Tibial nerve (tissue), 4 donors: ENCODE measurements around the gene EFNA5.

Source experiments
- EP300 ChIP-seq, 2 donors: sonication (generic); formaldehyde crosslinking; IDR thresholded peaks; one replicate each; pipeline ENCODE4 v1.6.1; 2017; ENCODE audit warnings: antibody characterized with exemption in 2 of 2, mild to moderate bottlenecking in 1 of 2
- POLR2A ChIP-seq, 2 donors: fragments of 450-650 bp; IDR thresholded peaks; one replicate each; pipeline ENCODE4 v1.6.1; 2017; ENCODE audit warnings: antibody characterized with exemption in 2 of 2, mild to moderate bottlenecking in 2 of 2, moderate library complexity in 2 of 2
- TF ChIP-seq, protein P1 (sequence below), 5 experiments: fragments of 200-600 bp in 3 of 5; fragments of 450-650 bp in 2 of 5; sonication (generic) in 3 of 5; IDR thresholded peaks; one replicate each; pipeline ENCODE4 v1.5.1; 2016 to 2019; ENCODE audit warnings: antibody characterized with exemption in 5 of 5, mild to moderate bottlenecking in 3 of 5, moderate library complexity in 2 of 5

DNA sequence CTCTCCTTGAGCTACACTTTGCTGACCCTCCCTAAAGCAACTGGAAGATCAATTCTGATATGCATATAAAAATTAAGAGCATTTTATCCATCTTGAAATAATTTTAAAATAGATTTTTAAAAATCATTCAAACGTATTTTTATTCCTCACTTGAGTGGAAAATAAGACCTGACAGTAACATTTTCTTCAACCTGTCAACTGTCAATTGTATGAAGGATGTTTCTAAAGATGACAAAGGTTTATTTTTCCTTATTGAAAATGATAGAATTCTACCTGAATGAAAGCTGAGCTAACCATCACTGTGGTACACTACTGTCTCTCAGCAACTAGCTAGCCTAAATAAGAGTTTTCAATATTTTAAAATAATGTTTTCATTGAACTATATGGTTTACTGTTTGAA, 7.0 kb downstream of the EFNA5 start:
- TF ChIP-seq POLR2A (IDR thresholded peaks at IDR 0.05) (no peak), EP300 (IDR thresholded peaks at IDR 0.05) (no peak)
- TF ChIP-seq, protein P1, sequence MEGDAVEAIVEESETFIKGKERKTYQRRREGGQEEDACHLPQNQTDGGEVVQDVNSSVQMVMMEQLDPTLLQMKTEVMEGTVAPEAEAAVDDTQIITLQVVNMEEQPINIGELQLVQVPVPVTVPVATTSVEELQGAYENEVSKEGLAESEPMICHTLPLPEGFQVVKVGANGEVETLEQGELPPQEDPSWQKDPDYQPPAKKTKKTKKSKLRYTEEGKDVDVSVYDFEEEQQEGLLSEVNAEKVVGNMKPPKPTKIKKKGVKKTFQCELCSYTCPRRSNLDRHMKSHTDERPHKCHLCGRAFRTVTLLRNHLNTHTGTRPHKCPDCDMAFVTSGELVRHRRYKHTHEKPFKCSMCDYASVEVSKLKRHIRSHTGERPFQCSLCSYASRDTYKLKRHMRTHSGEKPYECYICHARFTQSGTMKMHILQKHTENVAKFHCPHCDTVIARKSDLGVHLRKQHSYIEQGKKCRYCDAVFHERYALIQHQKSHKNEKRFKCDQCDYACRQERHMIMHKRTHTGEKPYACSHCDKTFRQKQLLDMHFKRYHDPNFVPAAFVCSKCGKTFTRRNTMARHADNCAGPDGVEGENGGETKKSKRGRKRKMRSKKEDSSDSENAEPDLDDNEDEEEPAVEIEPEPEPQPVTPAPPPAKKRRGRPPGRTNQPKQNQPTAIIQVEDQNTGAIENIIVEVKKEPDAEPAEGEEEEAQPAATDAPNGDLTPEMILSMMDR (IDR thresholded peaks at IDR 0.05), result no peak
